Parathyroid adenoma (tissue), 2 donors: ENCODE data around the gene CAP2.

Source experiments
- H2AFZ ChIP-seq: fragments of 300-600 bp; sonication (generic); one replicate; pipeline ENCODE4 v1.7.0; 2017; ENCODE audit warnings: antibody characterized with exemption, mild to moderate bottlenecking
- H3K27ac ChIP-seq: fragments of 300-600 bp; sonication (generic); one replicate; pipeline ENCODE4 v1.7.0; 2017
- H3K27me3 ChIP-seq: fragments of 300-600 bp; sonication (generic); one replicate; pipeline ENCODE4 v1.7.0; 2017; ENCODE audit warnings: low read length; ENCODE audit not compliant: control insufficient read depth, insufficient read depth
- H3K36me3 ChIP-seq: fragments of 300-600 bp; sonication (generic); one replicate; pipeline ENCODE4 v1.7.0; 2017; ENCODE audit warnings: low read length; ENCODE audit not compliant: control insufficient read depth, insufficient read depth
- H3K4me1 ChIP-seq: fragments of 300-600 bp; sonication (generic); one replicate; pipeline ENCODE4 v1.7.0; 2017; ENCODE audit warnings: control low read depth
- H3K4me2 ChIP-seq: fragments of 300-600 bp; sonication (generic); one replicate; pipeline ENCODE4 v1.7.0; 2017; ENCODE audit warnings: low read length
- H3K4me3 ChIP-seq: fragments of 300-600 bp; sonication (generic); one replicate; pipeline ENCODE4 v1.7.0; 2017; ENCODE audit warnings: low read depth, low read length
- H3K79me2 ChIP-seq: fragments of 300-600 bp; sonication (generic); one replicate; pipeline ENCODE4 v1.7.0; 2017; ENCODE audit warnings: control low read depth
- H3K9ac ChIP-seq: fragments of 300-600 bp; sonication (generic); one replicate; pipeline ENCODE4 v1.7.0; 2017; ENCODE audit warnings: mild to moderate bottlenecking
- H3K9me3 ChIP-seq: fragments of 300-600 bp; sonication (generic); one replicate; pipeline ENCODE4 v1.7.0; 2017; ENCODE audit warnings: low read length; ENCODE audit not compliant: control insufficient read depth
- TF ChIP-seq, protein P1 (sequence below): fragments of 300-600 bp; sonication (generic); IDR thresholded peaks from one replicate; pipeline ENCODE4 v1.7.0; 2017; ENCODE audit warnings: antibody characterized with exemption, mild to moderate bottlenecking
- donor health status: primary hyperparathyroidism.

Gene CAP2

DNA sequence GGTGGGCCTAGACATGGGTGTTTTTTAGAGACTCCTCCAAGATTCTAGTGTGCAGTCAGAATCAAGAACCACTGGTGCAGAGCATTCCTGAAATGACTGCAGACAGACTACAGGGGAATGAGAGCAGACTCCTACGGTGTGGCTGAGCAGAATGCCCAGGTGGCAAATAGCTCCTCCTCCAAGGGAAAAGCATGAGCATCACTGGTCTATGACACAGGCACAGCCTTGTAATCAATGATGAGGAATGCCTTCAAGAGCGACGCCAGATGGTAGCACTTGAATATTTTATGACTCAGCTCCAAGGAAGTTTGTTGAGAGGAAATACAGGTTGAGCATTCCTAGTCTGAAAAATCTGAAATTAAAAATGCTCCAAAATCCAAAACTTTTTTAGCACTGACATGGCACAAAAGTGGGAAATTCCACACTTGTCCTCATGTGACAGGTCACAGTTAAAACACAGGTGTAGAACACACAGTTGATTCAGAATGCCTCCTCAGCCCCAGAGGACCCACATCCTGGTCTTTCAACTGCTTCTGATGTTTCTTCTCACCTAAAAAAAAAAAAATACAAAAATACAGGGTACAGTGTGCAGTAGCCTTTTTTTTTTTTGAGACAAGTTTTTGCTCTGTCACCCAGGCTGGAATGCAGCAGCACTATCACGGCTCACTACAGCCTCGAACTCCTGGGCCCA lies 196.2 kb downstream of the CAP2 start:
- Histone ChIP-seq H3K79me2 (no peaks in the 10 kb centered on the region), H3K9ac (no peak overlapping the region), H3K4me2 (no peak overlapping the region), H3K36me3 (no peaks in the 10 kb centered on the region), H3K9me3 (no peaks in the 10 kb centered on the region), H3K27ac (no peak overlapping the region), H2AFZ (no peak overlapping the region), H3K4me3 (no peak overlapping the region), H3K27me3 (no peaks in the 10 kb centered on the region), H3K4me1 (no peaks in the 10 kb centered on the region)
- TF ChIP-seq, protein P1, sequence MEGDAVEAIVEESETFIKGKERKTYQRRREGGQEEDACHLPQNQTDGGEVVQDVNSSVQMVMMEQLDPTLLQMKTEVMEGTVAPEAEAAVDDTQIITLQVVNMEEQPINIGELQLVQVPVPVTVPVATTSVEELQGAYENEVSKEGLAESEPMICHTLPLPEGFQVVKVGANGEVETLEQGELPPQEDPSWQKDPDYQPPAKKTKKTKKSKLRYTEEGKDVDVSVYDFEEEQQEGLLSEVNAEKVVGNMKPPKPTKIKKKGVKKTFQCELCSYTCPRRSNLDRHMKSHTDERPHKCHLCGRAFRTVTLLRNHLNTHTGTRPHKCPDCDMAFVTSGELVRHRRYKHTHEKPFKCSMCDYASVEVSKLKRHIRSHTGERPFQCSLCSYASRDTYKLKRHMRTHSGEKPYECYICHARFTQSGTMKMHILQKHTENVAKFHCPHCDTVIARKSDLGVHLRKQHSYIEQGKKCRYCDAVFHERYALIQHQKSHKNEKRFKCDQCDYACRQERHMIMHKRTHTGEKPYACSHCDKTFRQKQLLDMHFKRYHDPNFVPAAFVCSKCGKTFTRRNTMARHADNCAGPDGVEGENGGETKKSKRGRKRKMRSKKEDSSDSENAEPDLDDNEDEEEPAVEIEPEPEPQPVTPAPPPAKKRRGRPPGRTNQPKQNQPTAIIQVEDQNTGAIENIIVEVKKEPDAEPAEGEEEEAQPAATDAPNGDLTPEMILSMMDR = no peak

DNA sequence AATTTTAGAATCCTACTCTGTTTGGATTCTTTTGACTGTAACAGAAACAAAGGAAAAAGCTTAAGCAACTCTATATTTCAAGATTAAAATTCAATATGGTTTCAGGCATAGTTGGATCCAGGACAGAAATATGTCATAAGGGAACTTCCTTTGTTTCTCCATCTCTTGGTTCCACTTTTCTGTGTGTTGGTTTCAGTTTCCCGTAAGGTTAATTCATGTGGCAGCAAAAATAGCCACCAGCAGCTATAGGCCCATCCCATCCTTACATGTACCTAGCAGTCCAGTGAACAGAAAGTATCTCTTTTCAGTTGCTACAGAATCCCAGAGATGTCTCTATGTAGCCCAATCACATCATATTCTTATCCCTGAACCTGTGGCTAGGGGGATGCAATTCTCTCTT lies 197.9 kb downstream of the CAP2 start:
- Histone ChIP-seq H3K4me2 (no peak overlapping the region), H3K79me2 (no peaks in the 10 kb centered on the region), H3K4me1 (no peaks in the 10 kb centered on the region), H3K9me3 (no peaks in the 10 kb centered on the region), H2AFZ (no peak overlapping the region), H3K36me3 (no peaks in the 10 kb centered on the region), H3K4me3 (no peak overlapping the region), H3K9ac (no peak overlapping the region), H3K27me3 (no peaks in the 10 kb centered on the region), H3K27ac (no peak overlapping the region)
- TF ChIP-seq, protein P1 = no peak

DNA sequence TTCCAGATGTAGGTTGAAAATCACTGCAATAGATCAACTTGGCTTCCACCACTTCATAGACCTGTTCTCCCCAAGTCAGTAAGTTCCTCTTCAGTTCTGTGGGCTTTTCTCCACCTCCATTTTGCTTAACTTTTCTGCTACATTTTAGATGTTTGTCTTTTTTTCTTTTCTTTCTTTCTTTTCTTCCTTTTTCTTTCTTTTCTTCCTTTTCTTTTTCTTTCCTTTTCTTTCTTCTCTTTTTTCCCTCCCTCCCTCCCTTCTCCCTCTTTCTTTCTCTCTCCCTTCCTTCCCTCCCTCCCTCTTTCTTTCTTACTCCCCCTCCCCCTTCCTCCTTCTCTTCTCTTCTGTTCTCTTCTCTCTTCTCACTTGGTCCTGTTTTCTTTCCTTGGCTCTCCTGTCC lies 199.9 kb downstream of the CAP2 start:
- no peak overlapping the region for H3K4me3 ChIP-seq
- no peaks in the 10 kb centered on the region for H3K36me3 ChIP-seq
- no peak overlapping the region for H3K4me2 ChIP-seq
- no peaks in the 10 kb centered on the region for H3K27me3 ChIP-seq
- H2AFZ ChIP-seq = no peak overlapping the region
- H3K4me1 ChIP-seq = no peaks in the 10 kb centered on the region
- no peak overlapping the region for H3K27ac ChIP-seq
- H3K9me3 ChIP-seq = no peaks in the 10 kb centered on the region
- no peak overlapping the region for H3K9ac ChIP-seq
- H3K79me2 ChIP-seq = no peaks in the 10 kb centered on the region
- TF ChIP-seq, protein P1 = no peak

DNA sequence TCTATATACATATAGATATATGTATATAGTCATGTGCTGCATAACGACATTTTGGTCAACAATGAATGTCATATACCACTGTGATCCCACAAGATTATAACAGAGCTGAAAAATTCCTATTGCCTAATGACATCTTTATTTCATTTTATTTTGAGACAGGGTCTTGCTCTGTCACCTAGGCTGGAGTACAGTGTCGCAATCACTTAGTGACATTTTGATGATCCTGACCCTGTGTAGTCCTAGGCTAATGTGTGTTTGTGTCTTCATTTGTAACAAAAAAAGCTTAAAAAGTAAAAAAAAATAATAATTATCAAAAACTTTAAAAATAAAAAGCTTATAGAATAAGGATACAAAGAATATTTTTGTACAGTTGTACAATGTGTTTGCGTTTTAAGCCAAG lies 202.7 kb downstream of the CAP2 start:
- no peak overlapping the region for H3K4me2 ChIP-seq
- H3K79me2 ChIP-seq = no peaks in the 10 kb centered on the region
- H3K27ac ChIP-seq = no peak overlapping the region
- no peak overlapping the region for H2AFZ ChIP-seq
- H3K4me3 ChIP-seq = no peak overlapping the region
- H3K27me3 ChIP-seq = no peaks in the 10 kb centered on the region
- H3K36me3 ChIP-seq = no peaks in the 10 kb centered on the region
- TF ChIP-seq, protein P1 = no peak
- no peaks in the 10 kb centered on the region for H3K9me3 ChIP-seq
- no peak overlapping the region for H3K9ac ChIP-seq
- no peaks in the 10 kb centered on the region for H3K4me1 ChIP-seq
